C4-2B (cell line): ENCODE data around the gene HNRNPA2B1.
"Not testable (repeated sequence)": the region's sequence is repeated elsewhere in the genome, so short reads cannot be mapped to it uniquely, and the experiment has no call there.

ENCODE experiments used
- ZFX ChIP-seq: fragments of 450-650 bp; IDR thresholded peaks from 2 replicates; pipeline ENCODE4 v1.6.1; 2017
- TF ChIP-seq, protein P1 (sequence below): fragments of 450-650 bp; conservative IDR thresholded peaks from 2 replicates; pipeline ENCODE4 v1.5.1; 2017; ENCODE audit warnings: mild to moderate bottlenecking

DNA sequence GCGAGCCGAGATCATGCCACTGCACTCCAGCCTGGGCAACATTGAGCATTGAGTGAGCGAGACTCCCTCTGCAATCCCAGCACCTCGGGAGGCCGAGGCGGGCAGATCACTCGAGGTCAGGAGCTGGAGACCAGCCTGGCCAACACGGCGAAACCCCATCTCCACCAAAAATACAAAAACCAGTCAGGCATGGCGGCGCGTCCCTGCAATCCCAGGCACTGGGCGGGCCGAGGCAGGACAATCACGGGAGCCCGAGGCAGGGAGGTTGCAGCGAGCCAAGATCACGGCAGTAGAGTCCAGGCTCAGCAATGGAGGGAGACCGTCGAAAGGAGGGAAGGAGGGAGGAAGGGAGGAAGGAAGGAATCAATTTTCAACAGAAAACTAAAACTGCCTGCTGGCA is 23.3 kb downstream of the HNRNPA2B1 start:
- TF ChIP-seq, protein P1, sequence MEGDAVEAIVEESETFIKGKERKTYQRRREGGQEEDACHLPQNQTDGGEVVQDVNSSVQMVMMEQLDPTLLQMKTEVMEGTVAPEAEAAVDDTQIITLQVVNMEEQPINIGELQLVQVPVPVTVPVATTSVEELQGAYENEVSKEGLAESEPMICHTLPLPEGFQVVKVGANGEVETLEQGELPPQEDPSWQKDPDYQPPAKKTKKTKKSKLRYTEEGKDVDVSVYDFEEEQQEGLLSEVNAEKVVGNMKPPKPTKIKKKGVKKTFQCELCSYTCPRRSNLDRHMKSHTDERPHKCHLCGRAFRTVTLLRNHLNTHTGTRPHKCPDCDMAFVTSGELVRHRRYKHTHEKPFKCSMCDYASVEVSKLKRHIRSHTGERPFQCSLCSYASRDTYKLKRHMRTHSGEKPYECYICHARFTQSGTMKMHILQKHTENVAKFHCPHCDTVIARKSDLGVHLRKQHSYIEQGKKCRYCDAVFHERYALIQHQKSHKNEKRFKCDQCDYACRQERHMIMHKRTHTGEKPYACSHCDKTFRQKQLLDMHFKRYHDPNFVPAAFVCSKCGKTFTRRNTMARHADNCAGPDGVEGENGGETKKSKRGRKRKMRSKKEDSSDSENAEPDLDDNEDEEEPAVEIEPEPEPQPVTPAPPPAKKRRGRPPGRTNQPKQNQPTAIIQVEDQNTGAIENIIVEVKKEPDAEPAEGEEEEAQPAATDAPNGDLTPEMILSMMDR: not testable (repeated sequence)
- not testable (repeated sequence) for TF ChIP-seq ZFX
